Retinal pigment epithelial cell (primary cell): ENCODE results near the gene HJV.

Experiments used
- DNase-seq: peaks from one replicate; pipeline ENCODE4 v3.0.0-alpha.2; 2010; ENCODE audit warnings: low read depth
- H3K4me3 ChIP-seq: 2 replicates; pipeline ENCODE4 v1.5.1; 2011; ENCODE audit warnings: mild to moderate bottlenecking, low read length, control low read depth, moderate library complexity
- TF ChIP-seq, protein P1 (sequence below): conservative IDR thresholded peaks from 2 replicates; pipeline ENCODE4 v1.5.1; 2011; ENCODE audit warnings: low read depth, low read length, control low read depth, inconsistent platforms

The HJV gene

DNA sequence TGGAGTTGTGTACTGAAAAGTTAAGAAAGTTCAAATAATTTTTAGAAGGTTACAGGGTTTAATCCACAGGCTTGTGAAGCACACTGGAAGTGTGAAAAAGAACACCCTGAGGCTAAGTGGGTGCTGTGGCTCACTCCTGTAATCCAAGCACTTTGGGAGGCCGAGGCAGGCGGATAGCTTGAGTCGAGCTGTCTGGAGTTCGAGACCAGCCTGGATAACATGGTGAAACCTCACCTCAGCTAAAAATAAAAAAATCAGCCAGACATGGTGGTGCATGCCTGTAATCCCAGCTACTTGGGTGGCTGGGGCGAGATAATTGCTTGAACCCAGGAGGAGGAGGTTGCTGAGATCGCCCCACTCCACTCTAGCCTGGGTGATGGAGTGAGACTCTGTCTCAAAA is 35.0 kb downstream of the HJV start:
- no peak for DNase-seq
- TF ChIP-seq, protein P1, sequence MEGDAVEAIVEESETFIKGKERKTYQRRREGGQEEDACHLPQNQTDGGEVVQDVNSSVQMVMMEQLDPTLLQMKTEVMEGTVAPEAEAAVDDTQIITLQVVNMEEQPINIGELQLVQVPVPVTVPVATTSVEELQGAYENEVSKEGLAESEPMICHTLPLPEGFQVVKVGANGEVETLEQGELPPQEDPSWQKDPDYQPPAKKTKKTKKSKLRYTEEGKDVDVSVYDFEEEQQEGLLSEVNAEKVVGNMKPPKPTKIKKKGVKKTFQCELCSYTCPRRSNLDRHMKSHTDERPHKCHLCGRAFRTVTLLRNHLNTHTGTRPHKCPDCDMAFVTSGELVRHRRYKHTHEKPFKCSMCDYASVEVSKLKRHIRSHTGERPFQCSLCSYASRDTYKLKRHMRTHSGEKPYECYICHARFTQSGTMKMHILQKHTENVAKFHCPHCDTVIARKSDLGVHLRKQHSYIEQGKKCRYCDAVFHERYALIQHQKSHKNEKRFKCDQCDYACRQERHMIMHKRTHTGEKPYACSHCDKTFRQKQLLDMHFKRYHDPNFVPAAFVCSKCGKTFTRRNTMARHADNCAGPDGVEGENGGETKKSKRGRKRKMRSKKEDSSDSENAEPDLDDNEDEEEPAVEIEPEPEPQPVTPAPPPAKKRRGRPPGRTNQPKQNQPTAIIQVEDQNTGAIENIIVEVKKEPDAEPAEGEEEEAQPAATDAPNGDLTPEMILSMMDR: no peak
- no peak overlapping the region for H3K4me3 ChIP-seq

DNA sequence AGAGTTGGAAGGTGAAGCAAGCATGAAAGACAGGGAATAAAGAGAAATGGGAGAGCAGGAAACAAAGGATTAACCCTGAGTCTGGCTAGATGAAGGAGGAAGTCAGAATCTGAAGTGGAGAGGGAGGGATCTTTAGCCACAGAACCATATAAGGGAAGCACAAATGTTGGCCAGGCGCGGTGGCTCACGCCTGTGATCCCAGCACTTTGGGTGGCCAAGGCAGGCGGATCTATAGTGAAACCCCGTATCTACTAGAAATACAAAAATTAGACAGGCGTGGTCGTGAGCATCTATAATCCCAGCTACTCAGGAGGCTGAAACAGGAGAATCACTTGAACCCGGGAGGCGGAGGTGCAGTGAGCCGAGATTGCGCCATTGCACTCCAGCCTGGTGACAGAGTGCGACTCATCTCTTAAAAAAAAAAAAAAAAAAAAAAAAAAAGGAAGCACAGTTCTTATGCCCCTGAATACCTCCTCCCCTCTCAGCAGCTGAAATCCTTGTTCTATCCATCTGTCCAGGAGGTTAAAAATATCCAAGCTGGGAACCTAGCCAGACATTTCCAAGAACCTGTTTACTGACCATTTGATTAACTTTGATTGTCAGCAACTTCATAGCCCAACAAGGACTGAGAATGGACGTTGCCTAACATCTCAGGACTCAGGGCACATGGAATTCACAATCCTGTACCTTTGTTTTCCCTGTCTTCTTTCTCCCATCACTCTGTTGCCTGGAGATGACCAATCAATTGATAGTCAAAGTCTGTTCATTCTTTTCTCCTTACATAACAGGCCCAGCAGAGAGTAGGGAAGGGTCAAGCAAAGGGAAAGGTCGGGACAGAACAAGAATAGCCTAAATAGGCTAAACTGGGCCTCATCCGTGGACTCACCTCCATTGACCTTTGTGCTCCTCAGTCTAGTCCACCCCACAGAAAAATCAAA is 35.8 kb downstream of the HJV start:
- DNase-seq: peak; percentile 62
- TF ChIP-seq, protein P1: no peak
- no peak overlapping the region for H3K4me3 ChIP-seq

DNA sequence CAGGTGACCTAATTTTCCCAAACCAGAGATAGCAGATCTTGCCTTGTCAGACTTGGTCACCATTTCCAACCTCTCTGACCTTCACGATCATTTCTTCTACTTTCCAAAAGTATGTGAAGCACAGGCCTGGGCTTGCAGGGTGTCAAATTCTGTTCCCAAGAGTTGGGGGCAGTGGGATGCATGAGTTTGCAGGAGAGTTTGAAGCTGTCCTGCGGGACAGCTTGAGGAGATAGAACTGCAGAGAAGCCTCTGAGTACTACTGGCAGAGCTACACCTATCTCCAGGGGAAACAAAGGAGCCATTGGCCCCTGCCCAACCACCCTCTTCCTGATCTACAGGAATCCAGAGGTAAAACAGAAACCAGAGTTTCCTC is 36.4 kb downstream of the HJV start:
- no peak for DNase-seq
- TF ChIP-seq, protein P1: no peak
- no peak overlapping the region for H3K4me3 ChIP-seq

DNA sequence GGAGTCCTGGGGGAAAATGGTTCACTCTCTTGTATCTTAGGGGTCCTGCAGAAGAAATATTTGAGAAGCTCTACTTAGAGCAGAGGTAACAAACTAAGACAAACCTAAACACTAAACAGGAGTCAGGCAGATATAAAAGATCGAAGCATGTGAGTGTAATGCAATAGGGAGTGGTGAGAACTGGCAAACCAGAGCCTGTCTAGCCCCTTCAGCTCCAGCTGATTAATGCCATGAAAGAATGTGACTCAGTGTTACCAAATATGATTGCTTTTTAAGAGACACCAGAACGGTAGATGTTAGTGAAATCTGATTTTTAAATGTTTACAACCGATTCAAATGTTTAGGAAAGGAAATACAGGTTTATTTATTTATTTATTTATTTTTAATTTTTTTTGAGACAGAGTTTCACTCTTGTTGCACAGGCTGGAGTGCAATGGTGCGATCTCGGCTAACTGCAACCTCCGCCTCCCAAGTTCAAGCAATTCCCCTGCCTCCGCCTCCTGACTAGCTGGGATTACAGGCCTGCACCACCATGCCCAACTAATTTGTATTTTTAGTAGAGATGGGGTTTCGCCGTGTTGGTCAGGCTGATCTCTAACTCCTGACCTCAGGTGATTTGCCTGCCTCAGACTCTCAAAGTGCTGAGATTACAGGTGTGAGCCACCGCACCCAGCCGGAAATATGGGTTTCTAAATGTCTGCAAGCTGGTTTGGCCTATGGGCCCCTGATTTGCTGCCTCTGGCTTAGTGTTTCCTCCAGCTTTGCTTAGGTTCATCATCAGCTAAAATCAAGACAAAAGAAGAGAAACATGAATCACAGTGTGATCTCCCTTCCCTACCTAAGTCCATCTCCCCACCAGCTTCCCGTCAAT is 37.3 kb downstream of the HJV start:
- no peak overlapping the region for H3K4me3 ChIP-seq
- DNase-seq: no peak
- TF ChIP-seq, protein P1: no peak

DNA sequence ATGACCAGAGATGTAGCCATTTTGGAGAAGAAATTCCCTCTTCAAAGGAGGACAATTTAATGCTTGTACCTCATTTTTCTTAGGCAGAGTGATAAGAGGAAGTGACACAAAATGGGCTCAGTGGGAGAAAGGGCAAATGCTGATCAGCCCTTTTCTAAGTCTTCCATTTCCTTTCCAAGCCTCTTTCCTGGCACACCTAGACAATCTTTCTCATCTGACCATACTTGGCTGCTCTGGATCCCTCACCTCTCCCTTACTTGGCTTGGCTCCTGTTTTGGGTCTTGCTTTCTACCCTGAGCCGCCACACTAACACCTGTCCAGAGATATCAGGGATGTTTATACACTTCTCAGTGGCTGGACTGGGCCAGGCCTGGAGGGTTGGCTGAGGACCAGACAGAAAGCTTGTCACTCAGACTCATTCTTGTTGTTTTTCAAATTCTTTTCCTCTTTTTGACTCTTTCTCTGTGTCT is 38.3 kb downstream of the HJV start:
- DNase-seq: no peak
- H3K4me3 ChIP-seq: no peak overlapping the region
- TF ChIP-seq, protein P1: no peak

DNA sequence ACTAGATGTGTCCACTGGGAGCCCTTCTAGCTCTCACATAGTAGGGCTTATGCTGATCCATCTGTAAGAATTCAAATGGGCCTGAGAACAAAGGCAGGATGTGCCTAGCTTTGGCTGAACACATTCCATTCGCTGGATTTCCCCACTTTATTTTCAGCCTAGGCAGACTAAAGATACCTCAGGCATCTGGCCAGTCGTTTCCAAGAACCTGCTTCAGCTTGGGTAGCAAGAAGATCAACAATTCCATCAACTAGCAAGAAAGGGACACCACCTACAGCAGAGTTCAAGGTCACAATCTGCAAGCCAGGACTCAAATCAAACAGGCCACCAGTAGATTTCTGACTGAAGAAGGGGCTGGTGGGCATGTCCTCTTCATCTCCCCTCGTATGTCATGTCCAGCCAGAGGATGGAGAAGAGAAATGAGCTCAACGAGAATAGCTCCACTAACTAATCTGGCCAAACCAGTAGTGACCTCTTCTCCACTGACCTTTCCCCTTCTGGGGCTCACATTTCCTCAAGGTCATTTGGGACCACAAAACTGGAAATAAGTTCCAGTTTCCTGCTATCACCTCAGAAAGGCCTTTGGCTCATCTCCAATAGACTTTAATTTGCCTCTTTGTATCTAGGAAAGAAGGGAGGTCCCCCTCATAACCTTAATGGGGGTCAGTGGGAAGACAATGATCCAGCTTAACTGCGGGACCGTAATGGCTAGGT is 39.4 kb downstream of the HJV start:
- TF ChIP-seq, protein P1: no peak
- H3K4me3 ChIP-seq: no peak overlapping the region
- no peak for DNase-seq
